ENCODE results near the gene UGT3A1. TPM values are rescaled to one million over a fixed set of nuclear protein-coding genes. Genes with fewer than 3 reads are reported as not detected.
A peak's percentile ranks its signal among the peaks of the same experiment; 100 is the strongest.

UGT3A1 gene
- total and polyA plus RNA-seq, 2 of the 13 experiments (the other 11 are each of a cell fraction or from before 2014, with no cell fraction given) = not detected

DNA sequence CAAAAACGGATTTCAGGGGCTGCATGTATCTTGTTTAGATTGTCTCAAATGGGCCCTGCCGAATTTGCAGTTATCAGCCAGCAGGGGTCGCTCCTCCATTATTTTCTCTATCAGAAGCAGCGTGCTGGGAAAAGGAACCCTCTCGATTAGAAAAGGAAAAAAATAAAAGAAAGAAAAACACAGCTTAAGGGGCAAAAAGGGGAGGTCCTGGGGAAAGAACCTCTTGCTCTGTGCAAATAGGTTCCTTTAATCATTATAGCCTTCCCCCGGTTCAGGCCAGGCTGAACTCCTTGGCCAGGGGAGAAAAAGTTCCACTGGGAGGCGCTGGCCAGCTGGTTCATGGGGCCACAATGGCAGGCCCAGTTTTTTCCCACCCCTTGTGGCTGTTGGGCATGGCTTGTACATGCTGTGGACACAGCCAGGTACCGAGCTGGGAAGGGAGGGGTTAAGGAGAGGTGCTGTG is 27.8 kb downstream of the UGT3A1 start:
- Histone ChIP-seq H3K27ac (ENCODE audit: extremely low read length, insufficient read depth, low read length) (no peak overlapping the region), H3K27me3 (ENCODE audit: control insufficient read depth in 1 of 2, insufficient read depth in 2 of 2, low read length in 2 of 2) (no peaks in the 10 kb centered on the region; a peak in 1 of 5 replicates), H3K4me1 (ENCODE audit: insufficient read depth, low read length) (no peaks in the 10 kb centered on the region), H3K9ac (ENCODE audit: insufficient read depth, low read depth, low read length) (no peak overlapping the region), H4K20me1 (ENCODE audit: insufficient read depth, low read length) (no peaks in the 10 kb centered on the region), H3K4me3 (replicated peaks in 1 of 3; ENCODE audit: insufficient read depth in 1 of 3, low read depth in 2 of 3, low read length in 3 of 3) (no peak overlapping the region), H3K4me2 (ENCODE audit: low read depth, low read length) (no peak overlapping the region), H2AFZ (ENCODE audit: low read length) (no peak overlapping the region), H3K9me3 (ENCODE audit: low read length) (peaks cover 7% of the 10 kb centered on the region), H3K36me3 (replicated peaks in 1 of 2; ENCODE audit: control insufficient read depth in 1 of 2, insufficient read depth in 2 of 2, low read length in 2 of 2) (no peaks in the 10 kb centered on the region), H3K79me2 (ENCODE audit: insufficient read depth, low read length) (no peaks in the 10 kb centered on the region)
- no peak for FAIRE-seq
- no TSS peak for BruUV-seq (replicated peaks)
- ChIA-PET CTCF (ENCODE audit: low intra/inter-chr PET ratio, low total read pairs) (no interaction called here), POLR2A (no interaction called here)
- no peak for DNase-seq (ENCODE audit: low spot score)
- in situ Hi-C loops (cut with HindIII; ENCODE audit: extremely low pct_ligation_motif_present, low pct_unique_long_range_greater_than_20kb) = no loop called here
- intact Hi-C loops (cut with micrococcal nuclease; ENCODE audit: unreplicated experiment) = no loop called here
- 5% methylated on average over 7 of the region's 8 CpGs for WGBS (ENCODE audit: low lambda C conversion rate)
- ATAC-seq = no peak
- TF ChIP-seq ZFP90 (CRISPR knock-in tag; IDR thresholded peaks at IDR 0.05; ENCODE audit: borderline replicate concordance) (no peak), STAG1 (CRISPR knock-in tag; IDR thresholded peaks at IDR 0.05) (peak; percentile 20; the same call in 1 of the 2 replicates)
- TF ChIP-seq, protein P1, sequence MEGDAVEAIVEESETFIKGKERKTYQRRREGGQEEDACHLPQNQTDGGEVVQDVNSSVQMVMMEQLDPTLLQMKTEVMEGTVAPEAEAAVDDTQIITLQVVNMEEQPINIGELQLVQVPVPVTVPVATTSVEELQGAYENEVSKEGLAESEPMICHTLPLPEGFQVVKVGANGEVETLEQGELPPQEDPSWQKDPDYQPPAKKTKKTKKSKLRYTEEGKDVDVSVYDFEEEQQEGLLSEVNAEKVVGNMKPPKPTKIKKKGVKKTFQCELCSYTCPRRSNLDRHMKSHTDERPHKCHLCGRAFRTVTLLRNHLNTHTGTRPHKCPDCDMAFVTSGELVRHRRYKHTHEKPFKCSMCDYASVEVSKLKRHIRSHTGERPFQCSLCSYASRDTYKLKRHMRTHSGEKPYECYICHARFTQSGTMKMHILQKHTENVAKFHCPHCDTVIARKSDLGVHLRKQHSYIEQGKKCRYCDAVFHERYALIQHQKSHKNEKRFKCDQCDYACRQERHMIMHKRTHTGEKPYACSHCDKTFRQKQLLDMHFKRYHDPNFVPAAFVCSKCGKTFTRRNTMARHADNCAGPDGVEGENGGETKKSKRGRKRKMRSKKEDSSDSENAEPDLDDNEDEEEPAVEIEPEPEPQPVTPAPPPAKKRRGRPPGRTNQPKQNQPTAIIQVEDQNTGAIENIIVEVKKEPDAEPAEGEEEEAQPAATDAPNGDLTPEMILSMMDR (CRISPR knock-in tag; IDR thresholded peaks at IDR 0.05) = peak; percentile 48

DNA sequence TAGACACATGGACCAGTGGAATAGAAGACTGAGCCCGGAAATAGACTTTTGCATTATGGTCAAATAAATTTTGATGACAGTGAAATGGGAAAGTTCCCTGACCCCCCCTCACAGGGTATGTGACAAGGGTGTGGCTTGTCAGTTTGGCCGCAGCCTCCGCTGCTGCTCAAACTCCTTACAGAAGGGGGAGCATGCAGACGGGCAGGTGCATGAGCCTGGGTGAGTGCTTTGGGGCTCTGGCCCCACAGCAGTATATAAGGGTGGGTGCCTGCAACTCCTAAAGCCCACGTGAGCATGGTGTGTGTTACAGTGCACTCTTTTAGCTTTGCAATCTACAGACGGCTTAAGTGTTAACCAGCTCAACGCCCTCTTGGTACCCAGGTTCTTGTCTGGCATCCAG is 30.9 kb downstream of the UGT3A1 start:
- no peak for DNase-seq (ENCODE audit: low spot score)
- Histone ChIP-seq H3K4me2 (ENCODE audit: low read depth, low read length) (no peak overlapping the region), H3K36me3 (replicated peaks in 1 of 2; ENCODE audit: control insufficient read depth in 1 of 2, insufficient read depth in 2 of 2, low read length in 2 of 2) (no peaks in the 10 kb centered on the region), H3K27me3 (ENCODE audit: control insufficient read depth in 1 of 2, insufficient read depth in 2 of 2, low read length in 2 of 2) (no peaks in the 10 kb centered on the region; a peak in 1 of 5 replicates), H4K20me1 (ENCODE audit: insufficient read depth, low read length) (no peaks in the 10 kb centered on the region), H3K9me3 (ENCODE audit: low read length) (peaks cover 7% of the 10 kb centered on the region), H3K4me1 (ENCODE audit: insufficient read depth, low read length) (no peaks in the 10 kb centered on the region), H3K4me3 (replicated peaks in 1 of 3; ENCODE audit: insufficient read depth in 1 of 3, low read depth in 2 of 3, low read length in 3 of 3) (no peak overlapping the region), H3K79me2 (ENCODE audit: insufficient read depth, low read length) (no peaks in the 10 kb centered on the region), H2AFZ (ENCODE audit: low read length) (no peak overlapping the region), H3K27ac (ENCODE audit: extremely low read length, insufficient read depth, low read length) (no peak overlapping the region), H3K9ac (ENCODE audit: insufficient read depth, low read depth, low read length) (no peak overlapping the region)
- in situ Hi-C loops (cut with HindIII; ENCODE audit: extremely low pct_ligation_motif_present, low pct_unique_long_range_greater_than_20kb) = no loop called here
- TF ChIP-seq, protein P2, sequence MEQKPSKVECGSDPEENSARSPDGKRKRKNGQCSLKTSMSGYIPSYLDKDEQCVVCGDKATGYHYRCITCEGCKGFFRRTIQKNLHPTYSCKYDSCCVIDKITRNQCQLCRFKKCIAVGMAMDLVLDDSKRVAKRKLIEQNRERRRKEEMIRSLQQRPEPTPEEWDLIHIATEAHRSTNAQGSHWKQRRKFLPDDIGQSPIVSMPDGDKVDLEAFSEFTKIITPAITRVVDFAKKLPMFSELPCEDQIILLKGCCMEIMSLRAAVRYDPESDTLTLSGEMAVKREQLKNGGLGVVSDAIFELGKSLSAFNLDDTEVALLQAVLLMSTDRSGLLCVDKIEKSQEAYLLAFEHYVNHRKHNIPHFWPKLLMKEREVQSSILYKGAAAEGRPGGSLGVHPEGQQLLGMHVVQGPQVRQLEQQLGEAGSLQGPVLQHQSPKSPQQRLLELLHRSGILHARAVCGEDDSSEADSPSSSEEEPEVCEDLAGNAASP (CRISPR knock-in tag; IDR thresholded peaks at IDR 0.05; ENCODE audit: borderline replicate concordance) = no peak
- TF ChIP-seq, protein P3, sequence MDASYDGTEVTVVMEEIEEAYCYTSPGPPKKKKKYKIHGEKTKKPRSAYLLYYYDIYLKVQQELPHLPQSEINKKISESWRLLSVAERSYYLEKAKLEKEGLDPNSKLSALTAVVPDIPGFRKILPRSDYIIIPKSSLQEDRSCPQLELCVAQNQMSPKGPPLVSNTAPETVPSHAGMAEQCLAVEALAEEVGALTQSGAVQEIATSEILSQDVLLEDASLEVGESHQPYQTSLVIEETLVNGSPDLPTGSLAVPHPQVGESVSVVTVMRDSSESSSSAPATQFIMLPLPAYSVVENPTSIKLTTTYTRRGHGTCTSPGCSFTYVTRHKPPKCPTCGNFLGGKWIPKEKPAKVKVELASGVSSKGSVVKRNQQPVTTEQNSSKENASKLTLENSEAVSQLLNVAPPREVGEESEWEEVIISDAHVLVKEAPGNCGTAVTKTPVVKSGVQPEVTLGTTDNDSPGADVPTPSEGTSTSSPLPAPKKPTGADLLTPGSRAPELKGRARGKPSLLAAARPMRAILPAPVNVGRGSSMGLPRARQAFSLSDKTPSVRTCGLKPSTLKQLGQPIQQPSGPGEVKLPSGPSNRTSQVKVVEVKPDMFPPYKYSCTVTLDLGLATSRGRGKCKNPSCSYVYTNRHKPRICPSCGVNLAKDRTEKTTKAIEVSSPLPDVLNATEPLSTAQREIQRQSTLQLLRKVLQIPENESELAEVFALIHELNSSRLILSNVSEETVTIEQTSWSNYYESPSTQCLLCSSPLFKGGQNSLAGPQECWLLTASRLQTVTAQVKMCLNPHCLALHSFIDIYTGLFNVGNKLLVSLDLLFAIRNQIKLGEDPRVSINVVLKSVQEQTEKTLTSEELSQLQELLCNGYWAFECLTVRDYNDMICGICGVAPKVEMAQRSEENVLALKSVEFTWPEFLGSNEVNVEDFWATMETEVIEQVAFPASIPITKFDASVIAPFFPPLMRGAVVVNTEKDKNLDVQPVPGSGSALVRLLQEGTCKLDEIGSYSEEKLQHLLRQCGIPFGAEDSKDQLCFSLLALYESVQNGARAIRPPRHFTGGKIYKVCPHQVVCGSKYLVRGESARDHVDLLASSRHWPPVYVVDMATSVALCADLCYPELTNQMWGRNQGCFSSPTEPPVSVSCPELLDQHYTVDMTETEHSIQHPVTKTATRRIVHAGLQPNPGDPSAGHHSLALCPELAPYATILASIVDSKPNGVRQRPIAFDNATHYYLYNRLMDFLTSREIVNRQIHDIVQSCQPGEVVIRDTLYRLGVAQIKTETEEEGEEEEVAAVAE (CRISPR knock-in tag; IDR thresholded peaks at IDR 0.05; ENCODE audit: borderline replicate concordance) = no peak
- TF ChIP-seq U2AF1 (optimal IDR thresholded peaks at IDR 0.05; ENCODE audit: low read depth, low read length) (no peak), CC2D1A (CRISPR knock-in tag; IDR thresholded peaks at IDR 0.05) (no peak), ZNF672 (CRISPR knock-in tag; IDR thresholded peaks at IDR 0.05) (no peak)
- TF ChIP-seq, protein P4, sequence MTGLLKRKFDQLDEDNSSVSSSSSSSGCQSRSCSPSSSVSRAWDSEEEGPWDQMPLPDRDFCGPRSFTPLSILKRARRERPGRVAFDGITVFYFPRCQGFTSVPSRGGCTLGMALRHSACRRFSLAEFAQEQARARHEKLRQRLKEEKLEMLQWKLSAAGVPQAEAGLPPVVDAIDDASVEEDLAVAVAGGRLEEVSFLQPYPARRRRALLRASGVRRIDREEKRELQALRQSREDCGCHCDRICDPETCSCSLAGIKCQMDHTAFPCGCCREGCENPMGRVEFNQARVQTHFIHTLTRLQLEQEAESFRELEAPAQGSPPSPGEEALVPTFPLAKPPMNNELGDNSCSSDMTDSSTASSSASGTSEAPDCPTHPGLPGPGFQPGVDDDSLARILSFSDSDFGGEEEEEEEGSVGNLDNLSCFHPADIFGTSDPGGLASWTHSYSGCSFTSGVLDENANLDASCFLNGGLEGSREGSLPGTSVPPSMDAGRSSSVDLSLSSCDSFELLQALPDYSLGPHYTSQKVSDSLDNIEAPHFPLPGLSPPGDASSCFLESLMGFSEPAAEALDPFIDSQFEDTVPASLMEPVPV (CRISPR knock-in tag; IDR thresholded peaks at IDR 0.05) = no peak
- BruUV-seq (replicated peaks) = no TSS peak
- intact Hi-C loops (cut with micrococcal nuclease; ENCODE audit: unreplicated experiment) = no loop called here
- WGBS (ENCODE audit: low lambda C conversion rate) = 28% methylated on average over 7 of the region's 7 CpGs
- FAIRE-seq = no peak
- ChIA-PET POLR2A (no interaction called here), CTCF (ENCODE audit: low intra/inter-chr PET ratio, low total read pairs) (no interaction called here)
- no peak for ATAC-seq
